Left lung (tissue), 10 donors: ENCODE measurements around the gene PCBP3. TPM values are rescaled to one million over a fixed set of nuclear protein-coding genes. Genes with fewer than 3 reads are reported as not detected.

Experiments
- ATAC-seq: fragments of 200-7000 bp; cut with Tn5 transposase; one replicate; pipeline ENCODE4 v1.9.1; 2020; ENCODE audit warnings: moderate library complexity
- DNase-seq, 4 donors: peaks; one replicate each; pipeline ENCODE4 v3.0.0-alpha.2; 2013 to 2020
- H3K27ac ChIP-seq, 2 donors: fragments of 200-600 bp; sonication (generic) in 1 of 2; one replicate each; pipeline versions ENCODE4 v1.5.0 to v1.8.0; 2020 to 2021
- H3K27me3 ChIP-seq, 2 donors: fragments of 200-600 bp; sonication (generic) in 1 of 2; one replicate each; pipeline versions ENCODE4 v1.5.0 to v1.8.0; 2020 to 2021
- H3K36me3 ChIP-seq, 2 donors: fragments of 200-600 bp; sonication (generic) in 1 of 2; one replicate each; pipeline versions ENCODE4 v1.5.0 to v1.8.0; 2020 to 2021
- H3K4me1 ChIP-seq, 2 donors: fragments of 200-600 bp; one replicate each; pipeline ENCODE4 v1.8.0; 2021
- H3K4me3 ChIP-seq, 2 donors: fragments of 200-600 bp; sonication (generic) in 1 of 2; one replicate each; pipeline versions ENCODE4 v1.5.0 to v1.8.0; 2020 to 2021; ENCODE audit warnings: mild to moderate bottlenecking in 1 of 2
- H3K9me3 ChIP-seq, 2 donors: fragments of 200-600 bp; sonication (generic) in 1 of 2; one replicate each; pipeline versions ENCODE4 v1.5.0 to v1.8.0; 2020 to 2021
- intact Hi-C, 2 donors: fragments of 100-400 bp; cut with DNase I; formaldehyde crosslinking; loops; one replicate each; pipeline versions ENCODE4 v1.11.2 to v1.14.2; 2022
- polyA plus RNA-seq, 6 donors: library from polyadenylated mRNA; unstranded; fragments of 120-200 nt; gene quantifications; one replicate each; pipeline ENCODE4 v1.2.1, GENCODE V29; 2013; ENCODE audit not compliant: insufficient read length in 6 of 6
- total RNA-seq, 2 donors: library from RNA; stranded (reverse); fragmentation: NEBNext Ultra II Directional; extraction: Animal tissue kit (Norgen Biotek cat#: 25700); gene quantifications; one replicate each; pipeline ENCODE4 v1.2.1, GENCODE V29; 2021
- TF ChIP-seq, protein P1 (sequence below), 2 donors: fragments of 200-600 bp; sonication (generic) in 1 of 2; IDR thresholded peaks; one replicate each; pipeline versions ENCODE4 v1.5.0 to v1.8.0; 2021; ENCODE audit warnings: antibody characterized with exemption in 2 of 2
- donor health status: DM: no; HTN: yes; CAD: no.
- donor health status: DM: no; HTN: no; CAD: no.

PCBP3 gene
- total and polyA plus RNA-seq, 8 donors = 2.1 to 13.8 (median 3.0) TPM

DNA sequence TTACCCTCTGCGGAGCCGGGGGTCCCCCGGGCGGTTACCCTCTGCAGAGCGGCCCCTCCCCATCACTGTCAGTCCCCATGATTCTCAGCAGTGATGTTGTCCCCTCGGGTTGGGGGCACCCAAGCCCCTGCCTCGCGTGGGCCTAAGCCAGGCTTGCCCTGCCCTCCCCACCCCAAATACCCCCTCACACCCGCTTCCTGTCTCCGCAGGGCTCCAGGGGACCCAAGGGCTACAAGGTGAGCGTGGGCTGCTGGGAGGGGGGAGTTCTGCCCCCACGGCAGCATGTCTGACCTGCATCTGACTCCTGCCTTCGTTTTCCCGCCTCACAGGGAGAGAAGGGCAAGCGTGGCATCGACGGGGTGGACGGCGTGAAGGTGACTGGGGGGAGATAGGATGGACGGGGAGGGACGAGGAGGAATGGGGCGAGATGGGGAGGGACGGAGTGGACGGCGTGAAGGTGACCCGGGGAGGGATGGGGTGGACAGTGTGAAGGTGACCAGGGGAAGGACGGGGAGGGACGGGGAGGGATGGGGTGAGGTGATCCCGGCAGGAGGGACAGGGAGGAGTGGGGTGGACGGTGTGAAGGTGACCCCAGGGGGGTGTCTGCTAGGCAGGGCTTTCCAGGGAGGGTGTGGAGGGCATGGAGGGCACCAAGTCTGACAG is 346.7 kb downstream of the PCBP3 start:
- H3K27me3 ChIP-seq = no peaks in the 10 kb centered on the region
- ATAC-seq (no peak), DNase-seq (peak in 1 of 4 donors; percentile 20)
- H3K9me3 ChIP-seq = no peaks in the 10 kb centered on the region
- H3K4me3 ChIP-seq = no peak overlapping the region
- intact Hi-C loops = no loop called here
- H3K27ac ChIP-seq = no peak overlapping the region
- H3K36me3 ChIP-seq = peaks cover 0 to 35% of the 10 kb centered on the region in 2 donors
- TF ChIP-seq, protein P1, sequence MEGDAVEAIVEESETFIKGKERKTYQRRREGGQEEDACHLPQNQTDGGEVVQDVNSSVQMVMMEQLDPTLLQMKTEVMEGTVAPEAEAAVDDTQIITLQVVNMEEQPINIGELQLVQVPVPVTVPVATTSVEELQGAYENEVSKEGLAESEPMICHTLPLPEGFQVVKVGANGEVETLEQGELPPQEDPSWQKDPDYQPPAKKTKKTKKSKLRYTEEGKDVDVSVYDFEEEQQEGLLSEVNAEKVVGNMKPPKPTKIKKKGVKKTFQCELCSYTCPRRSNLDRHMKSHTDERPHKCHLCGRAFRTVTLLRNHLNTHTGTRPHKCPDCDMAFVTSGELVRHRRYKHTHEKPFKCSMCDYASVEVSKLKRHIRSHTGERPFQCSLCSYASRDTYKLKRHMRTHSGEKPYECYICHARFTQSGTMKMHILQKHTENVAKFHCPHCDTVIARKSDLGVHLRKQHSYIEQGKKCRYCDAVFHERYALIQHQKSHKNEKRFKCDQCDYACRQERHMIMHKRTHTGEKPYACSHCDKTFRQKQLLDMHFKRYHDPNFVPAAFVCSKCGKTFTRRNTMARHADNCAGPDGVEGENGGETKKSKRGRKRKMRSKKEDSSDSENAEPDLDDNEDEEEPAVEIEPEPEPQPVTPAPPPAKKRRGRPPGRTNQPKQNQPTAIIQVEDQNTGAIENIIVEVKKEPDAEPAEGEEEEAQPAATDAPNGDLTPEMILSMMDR (IDR thresholded peaks at IDR 0.05) = no peak
- H3K4me1 ChIP-seq = no peaks in the 10 kb centered on the region

DNA sequence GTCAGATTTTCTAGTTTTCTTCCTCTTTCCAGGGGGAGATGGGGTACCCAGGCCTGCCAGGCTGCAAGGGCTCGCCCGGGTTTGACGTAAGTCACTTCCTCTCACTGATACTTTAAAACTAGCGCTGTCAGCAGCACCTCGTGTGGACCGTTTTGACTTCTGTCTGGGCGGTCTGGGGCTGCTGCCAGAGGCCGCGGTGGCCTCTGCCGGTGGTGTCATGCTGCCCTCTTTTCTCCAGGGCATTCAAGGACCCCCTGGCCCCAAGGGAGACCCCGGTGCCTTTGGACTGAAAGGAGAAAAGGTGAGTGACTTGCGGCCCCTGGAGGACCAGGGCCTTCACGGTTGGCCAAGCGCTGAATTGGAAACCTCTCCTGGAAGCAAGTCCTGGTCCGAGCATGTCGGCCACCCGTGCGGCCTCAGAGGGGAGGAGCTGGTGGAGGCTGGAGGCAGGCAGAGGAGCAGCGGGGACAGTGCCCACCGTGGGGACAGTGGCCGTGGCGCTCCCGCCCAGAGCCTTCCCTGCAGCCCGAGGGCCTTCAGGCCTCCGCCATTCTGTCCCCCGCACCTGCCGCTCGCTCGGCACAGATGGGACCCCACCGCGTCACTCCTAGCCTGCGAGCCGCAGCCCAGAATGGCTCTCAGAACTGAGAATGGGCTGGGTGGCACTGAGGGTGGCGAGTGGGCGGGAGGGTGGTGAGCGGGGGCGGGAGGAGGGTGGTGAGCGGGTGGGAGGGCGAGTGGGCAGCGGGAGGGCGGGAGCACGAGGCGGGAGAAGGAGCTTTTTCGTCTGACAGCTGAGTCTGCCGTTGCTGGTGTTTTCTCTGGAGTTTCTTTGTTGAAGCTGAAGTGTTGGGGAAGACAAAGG is 347.4 kb downstream of the PCBP3 start:
- H3K27me3 ChIP-seq = no peaks in the 10 kb centered on the region
- no peak overlapping the region for H3K4me3 ChIP-seq
- TF ChIP-seq, protein P1 (IDR thresholded peaks at IDR 0.05) = no peak
- DNase-seq (peak in 2 of 4 donors; percentile 29 to 75), ATAC-seq (no peak)
- H3K27ac ChIP-seq = no peak overlapping the region
- H3K4me1 ChIP-seq = no peaks in the 10 kb centered on the region
- no peaks in the 10 kb centered on the region for H3K9me3 ChIP-seq
- intact Hi-C loops = no loop called here
- H3K36me3 ChIP-seq = peaks cover 0 to 32% of the 10 kb centered on the region in 2 donors

GRCh38 chr21:45991606-45992300 is 348.2 kb downstream of the PCBP3 start:
- no peaks in the 10 kb centered on the region for H3K27me3 ChIP-seq
- DNase-seq = peak in 2 of 4 donors; percentile 29 to 50
- TF ChIP-seq, protein P1 (IDR thresholded peaks at IDR 0.05) = no peak
- no peak for ATAC-seq
- intact Hi-C loops = no loop called here
- H3K27ac ChIP-seq = peak overlapping the region in 1 of 2 donors; percentile 15
- H3K4me1 ChIP-seq = no peaks in the 10 kb centered on the region
- peaks cover 0 to 32% of the 10 kb centered on the region in 2 donors for H3K36me3 ChIP-seq
- H3K9me3 ChIP-seq = no peaks in the 10 kb centered on the region
- no peak overlapping the region for H3K4me3 ChIP-seq

Other genes starting within 250 kb of the PCBP3 start
- gene COL18A1, start 238.6 kb upstream of the PCBP3 start, total RNA-seq = 10 to 100 TPM; 64.8 to 90.2 TPM
- 10 to 100 TPM; 39.3 to 86.4 (median 59.1) TPM for gene COL18A1, start 238.6 kb upstream of the PCBP3 start, polyA plus RNA-seq
- 10 to 100 TPM; 32.7 to 50.4 TPM for gene SLC19A1, start 101.3 kb upstream of the PCBP3 start, total RNA-seq
- 10 to 100 TPM; 22.4 to 38.2 (median 25.7) TPM for gene SLC19A1, start 101.3 kb upstream of the PCBP3 start, polyA plus RNA-seq